Mesendoderm (in vitro differentiated cells): ENCODE results near the gene SDR9C7.

Experiments used
- DNase-seq: peaks from one replicate; pipeline ENCODE4 v3.0.0; 2013
- H2AK5ac ChIP-seq: 2 replicates; pipeline ENCODE4 v1.6.1; 2013; ENCODE audit warnings: low read length, inconsistent platforms
- H2BK120ac ChIP-seq: 2 replicates; pipeline ENCODE4 v1.6.1; 2013; ENCODE audit warnings: low read depth, mild to moderate bottlenecking, low read length, moderate library complexity, mixed read lengths
- H2BK15ac ChIP-seq: replicated peaks from 2 replicates; pipeline ENCODE4 v1.6.1; 2013; ENCODE audit warnings: low read depth, mild to moderate bottlenecking, moderate library complexity
- H2BK5ac ChIP-seq: 2 replicates; pipeline ENCODE4 v1.6.1; 2013; ENCODE audit warnings: low read length, inconsistent platforms
- H3K18ac ChIP-seq: 2 replicates; pipeline ENCODE4 v1.6.1; 2013; ENCODE audit warnings: mild to moderate bottlenecking, low read length, mixed read lengths
- H3K23ac ChIP-seq: one replicate; pipeline ENCODE4 v1.6.1; 2013; ENCODE audit warnings: low read length
- H3K27ac ChIP-seq: 2 replicates; pipeline ENCODE4 v1.5.1; 2013; ENCODE audit warnings: low read depth, mild to moderate bottlenecking, inconsistent platforms, low read length, moderate library complexity
- H3K27me3 ChIP-seq: 2 replicates; pipeline ENCODE4 v1.6.1; 2013; ENCODE audit warnings: low read length, control low read depth, mild to moderate bottlenecking, inconsistent platforms; ENCODE audit not compliant: insufficient read depth, poor library complexity
- H3K36me3 ChIP-seq: 2 replicates; pipeline ENCODE4 v1.6.1; 2013; ENCODE audit warnings: low read length, inconsistent platforms; ENCODE audit not compliant: control insufficient read depth, insufficient read depth
- H3K4ac ChIP-seq: one replicate; pipeline ENCODE4 v1.6.1; 2013; ENCODE audit warnings: low read depth, mild to moderate bottlenecking, low read length, moderate library complexity
- H3K4me1 ChIP-seq: 2 replicates; pipeline ENCODE4 v1.6.1; 2013; ENCODE audit warnings: low read depth, low read length, inconsistent platforms; ENCODE audit not compliant: control insufficient read depth
- H3K4me2 ChIP-seq: 2 replicates; pipeline ENCODE4 v1.6.1; 2013; ENCODE audit warnings: low read length
- H3K4me3 ChIP-seq: 2 replicates; pipeline ENCODE4 v1.5.1; 2013; ENCODE audit warnings: mild to moderate bottlenecking, low read length
- H3K56ac ChIP-seq: one replicate; pipeline ENCODE4 v1.6.1; 2013; ENCODE audit warnings: low read length
- H3K79me1 ChIP-seq: 2 replicates; pipeline ENCODE4 v1.6.1; 2013; ENCODE audit warnings: low read length, inconsistent platforms
- H3K79me2 ChIP-seq: 2 replicates; pipeline ENCODE4 v1.6.1; 2013; ENCODE audit warnings: mild to moderate bottlenecking, low read length; ENCODE audit not compliant: control insufficient read depth, insufficient read depth
- H3K9ac ChIP-seq: 2 replicates; pipeline ENCODE4 v1.6.1; 2013; ENCODE audit warnings: low read length, inconsistent platforms
- H4K5ac ChIP-seq: one replicate; pipeline ENCODE4 v1.6.1; 2013; ENCODE audit warnings: low read length
- H4K8ac ChIP-seq: one replicate; pipeline ENCODE4 v1.6.1; 2013; ENCODE audit warnings: low read depth, mild to moderate bottlenecking, control low read depth, low read length, moderate library complexity
- WGBS: extraction: QIAGEN DNeasy Blood & Tissue Kit; methylation state at CpG from one replicate; pipeline ENCODE4 v1.1.7; 2013; ENCODE audit warnings: low lambda C conversion rate, missing lambda C conversion rate; ENCODE audit not compliant: insufficient coverage; ENCODE audit errors: extremely low coverage; 5-methylcytosine and 5-hydroxymethylcytosine counted together

SDR9C7 gene

DNA sequence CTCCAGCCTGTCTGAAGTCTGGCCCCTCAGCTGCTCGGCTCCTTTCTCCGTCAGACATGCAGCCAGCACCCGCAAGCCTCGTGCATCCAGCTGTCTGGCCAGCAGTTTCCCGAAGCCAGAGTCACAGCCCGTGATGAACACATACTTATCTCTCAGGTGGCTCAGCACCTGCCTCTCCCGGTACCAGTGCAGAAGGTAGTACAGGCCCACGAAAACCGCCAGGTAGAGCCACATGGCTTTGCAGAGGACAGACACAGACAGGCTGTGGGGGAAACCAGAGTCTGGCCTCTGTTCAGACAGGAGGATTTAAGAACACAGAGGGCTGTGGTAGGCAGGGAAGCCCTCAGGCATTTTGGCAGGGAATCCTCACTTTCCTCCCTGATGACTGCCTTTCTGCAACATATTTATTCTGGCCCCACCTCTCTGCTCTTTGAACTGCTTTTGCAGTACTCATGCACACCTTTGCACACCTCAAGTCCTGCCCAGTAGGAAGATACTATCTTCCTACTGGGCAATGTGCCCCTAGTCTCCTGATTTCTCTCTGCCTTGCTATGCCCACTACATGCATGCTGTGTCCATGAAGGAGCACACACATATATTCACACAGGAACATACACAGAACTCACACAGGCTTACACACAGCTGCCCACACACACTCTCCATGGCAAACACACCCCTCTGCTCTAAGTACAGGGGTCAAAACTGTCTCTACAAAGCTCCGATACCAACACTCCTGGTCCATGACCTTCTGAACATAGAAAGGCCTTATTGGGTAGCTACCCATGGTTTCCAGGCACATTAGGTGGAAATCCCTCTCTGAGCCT lies 23.2 kb upstream of the SDR9C7 start, which contains the start of gene RDH16:
RDH16 (minus strand) TSS at position 380 of the 824 bp plus-strand sequence; CDS start at position 234, 146 bp downstream.
- Histone ChIP-seq H3K9ac (no peak within 1 kb of the TSS), H3K27me3 (no peaks in the 10 kb centered on the region), H3K36me3 (no peaks in the 10 kb centered on the region), H3K4me2 (no peak within 1 kb of the TSS), H4K5ac (no peak within 1 kb of the TSS), H2BK15ac (no peak within 1 kb of the TSS), H3K23ac (no peak within 1 kb of the TSS), H3K18ac (no peak within 1 kb of the TSS), H3K56ac (no peak within 1 kb of the TSS), H3K4me3 (no peak within 1 kb of the TSS), H3K4ac (no peak within 1 kb of the TSS), H2BK120ac (no peak within 1 kb of the TSS), H3K4me1 (no peaks in the 10 kb centered on the region), H3K79me2 (no peaks in the 10 kb centered on the region), H3K27ac (no peak within 1 kb of the TSS), H3K79me1 (no peaks in the 10 kb centered on the region), H2BK5ac (no peak within 1 kb of the TSS), H4K8ac (no peak within 1 kb of the TSS), H2AK5ac (no peak within 1 kb of the TSS)
- no CpG with 5 or more reads among the region's 10 CpGs for WGBS
- no peak for DNase-seq

DNA sequence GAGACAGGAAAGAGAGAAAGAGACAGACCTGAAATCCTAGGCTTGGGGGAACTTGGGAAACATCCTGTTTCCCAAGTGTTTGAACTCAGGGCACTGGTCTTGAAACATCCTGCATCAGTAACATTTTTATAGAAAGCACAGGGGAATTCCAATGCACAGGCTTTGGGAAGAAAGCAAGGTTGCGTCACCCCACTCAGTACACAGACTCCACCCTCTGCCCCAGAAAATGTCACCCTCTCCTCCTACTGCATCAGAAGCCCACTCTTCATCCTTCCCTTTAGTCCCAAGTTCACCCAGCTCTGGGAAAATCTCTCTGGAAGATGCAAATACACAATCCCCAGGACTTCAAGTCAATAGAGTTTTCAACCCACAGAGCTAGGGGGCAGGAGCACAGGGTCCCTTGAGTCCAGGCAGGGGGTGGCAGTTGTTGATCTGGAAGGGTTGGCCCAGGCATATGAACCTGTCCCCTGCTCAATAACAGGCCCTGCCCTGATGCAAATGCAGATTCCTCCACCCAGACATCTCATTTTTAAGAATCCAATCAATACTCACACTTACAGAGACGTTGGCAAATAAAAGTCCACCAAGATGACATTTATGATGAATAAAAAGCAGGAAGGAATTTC lies 21.5 kb upstream of the SDR9C7 start:
- H3K9ac ChIP-seq, result no peak overlapping the region
- H3K18ac ChIP-seq, result no peak overlapping the region
- no peak overlapping the region for H4K8ac ChIP-seq
- H3K4me1 ChIP-seq, result no peaks in the 10 kb centered on the region
- no peak overlapping the region for H3K56ac ChIP-seq
- H3K23ac ChIP-seq, result no peak overlapping the region
- no peak overlapping the region for H3K4me2 ChIP-seq
- no peak overlapping the region for H3K4ac ChIP-seq
- no peaks in the 10 kb centered on the region for H3K79me2 ChIP-seq
- H2AK5ac ChIP-seq, result no peak overlapping the region
- no peak overlapping the region for H3K27ac ChIP-seq
- no peaks in the 10 kb centered on the region for H3K79me1 ChIP-seq
- no peak overlapping the region for H3K4me3 ChIP-seq
- no peaks in the 10 kb centered on the region for H3K27me3 ChIP-seq
- H2BK15ac ChIP-seq, result no peak overlapping the region
- H2BK5ac ChIP-seq, result no peak overlapping the region
- H2BK120ac ChIP-seq, result no peak overlapping the region
- no CpG with 5 or more reads among the region's 2 CpGs for WGBS
- DNase-seq, result no peak
- H3K36me3 ChIP-seq, result no peaks in the 10 kb centered on the region
- no peak overlapping the region for H4K5ac ChIP-seq

DNA sequence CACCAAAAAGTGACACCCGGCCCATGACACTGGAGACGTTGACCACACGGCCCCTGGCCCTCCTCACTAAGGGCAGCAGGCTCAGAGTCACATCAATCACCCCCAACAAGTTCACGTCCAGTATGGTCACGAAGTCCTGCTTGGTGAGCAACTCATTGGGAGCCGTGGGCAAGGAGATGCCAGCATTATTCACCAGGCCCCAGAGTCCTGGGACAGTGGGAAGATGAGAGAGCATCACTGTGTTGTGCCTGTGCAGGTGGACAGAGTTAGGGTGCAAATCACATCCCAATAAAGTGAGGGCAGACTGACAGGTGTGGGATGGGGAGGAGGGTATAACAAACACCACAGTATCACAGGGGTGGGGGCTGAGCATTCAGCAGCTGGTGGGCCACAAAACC lies 20.7 kb upstream of the SDR9C7 start:
- no peak overlapping the region for H2AK5ac ChIP-seq
- no peak overlapping the region for H4K8ac ChIP-seq
- no peak overlapping the region for H3K4me3 ChIP-seq
- H3K36me3 ChIP-seq, result no peaks in the 10 kb centered on the region
- H3K18ac ChIP-seq, result no peak overlapping the region
- H3K4ac ChIP-seq, result no peak overlapping the region
- H3K27ac ChIP-seq, result no peak overlapping the region
- no peaks in the 10 kb centered on the region for H3K79me1 ChIP-seq
- H2BK120ac ChIP-seq, result no peak overlapping the region
- H2BK15ac ChIP-seq, result no peak overlapping the region
- H3K79me2 ChIP-seq, result no peaks in the 10 kb centered on the region
- no peaks in the 10 kb centered on the region for H3K4me1 ChIP-seq
- H4K5ac ChIP-seq, result no peak overlapping the region
- H3K9ac ChIP-seq, result no peak overlapping the region
- H3K27me3 ChIP-seq, result no peaks in the 10 kb centered on the region
- H2BK5ac ChIP-seq, result no peak overlapping the region
- no peak overlapping the region for H3K4me2 ChIP-seq
- no CpG with 5 or more reads among the region's 6 CpGs for WGBS
- H3K23ac ChIP-seq, result no peak overlapping the region
- no peak overlapping the region for H3K56ac ChIP-seq
- no peak for DNase-seq

DNA sequence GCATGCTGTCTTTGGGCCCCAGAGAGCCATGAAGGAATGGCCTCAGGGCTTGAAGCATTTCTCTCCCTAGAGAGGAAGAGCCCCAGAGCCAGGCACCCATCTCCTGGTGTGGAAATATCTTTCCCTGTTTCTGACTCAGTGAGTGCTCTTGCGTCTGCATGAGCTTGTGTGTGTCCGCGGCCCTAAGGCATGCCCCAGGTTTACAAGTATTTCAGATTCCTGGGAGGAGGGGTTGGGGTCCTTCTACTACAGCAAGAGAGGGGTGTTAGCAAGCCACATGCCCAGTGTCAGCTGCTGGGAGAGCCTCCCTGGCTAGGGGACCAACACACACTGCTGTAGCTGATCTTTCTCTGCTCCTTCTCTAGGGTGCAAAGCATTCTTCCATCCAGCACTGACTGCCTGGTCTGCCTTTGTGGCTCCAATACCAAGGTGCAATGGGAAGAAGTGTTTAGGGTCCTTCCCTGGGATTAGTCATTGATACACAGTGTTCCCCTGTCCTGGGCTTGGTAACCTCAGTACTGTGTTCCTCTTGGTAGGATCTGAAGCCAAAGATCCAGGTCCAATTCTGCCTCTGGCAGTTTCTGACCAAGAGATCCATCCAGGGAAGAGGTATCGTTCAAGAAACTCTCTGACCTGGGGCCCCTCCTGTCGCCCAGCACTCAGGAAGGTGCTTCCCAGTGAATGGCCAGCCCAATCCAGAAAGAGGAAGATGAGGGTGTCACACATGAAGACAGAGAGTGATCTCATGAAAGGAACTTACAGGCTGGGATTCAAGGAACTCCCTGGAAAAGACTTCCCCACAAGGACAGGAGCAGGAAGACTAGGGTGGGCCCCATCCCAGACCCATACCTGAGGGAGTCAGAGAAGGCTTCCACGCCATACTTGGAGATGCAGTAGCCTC lies 20.1 kb upstream of the SDR9C7 start:
- Histone ChIP-seq H3K4me1 (no peaks in the 10 kb centered on the region), H4K8ac (no peak overlapping the region), H3K27ac (no peak overlapping the region), H3K56ac (no peak overlapping the region), H2BK5ac (no peak overlapping the region), H2BK15ac (no peak overlapping the region), H3K27me3 (no peaks in the 10 kb centered on the region), H3K9ac (no peak overlapping the region), H3K4me3 (no peak overlapping the region), H3K79me2 (no peaks in the 10 kb centered on the region), H3K23ac (no peak overlapping the region), H3K79me1 (no peaks in the 10 kb centered on the region), H3K4ac (no peak overlapping the region), H2AK5ac (no peak overlapping the region), H3K36me3 (no peaks in the 10 kb centered on the region), H4K5ac (no peak overlapping the region), H3K18ac (no peak overlapping the region), H2BK120ac (no peak overlapping the region), H3K4me2 (no peak overlapping the region)
- DNase-seq, result no peak
- WGBS, result no CpG with 5 or more reads among the region's 6 CpGs

DNA sequence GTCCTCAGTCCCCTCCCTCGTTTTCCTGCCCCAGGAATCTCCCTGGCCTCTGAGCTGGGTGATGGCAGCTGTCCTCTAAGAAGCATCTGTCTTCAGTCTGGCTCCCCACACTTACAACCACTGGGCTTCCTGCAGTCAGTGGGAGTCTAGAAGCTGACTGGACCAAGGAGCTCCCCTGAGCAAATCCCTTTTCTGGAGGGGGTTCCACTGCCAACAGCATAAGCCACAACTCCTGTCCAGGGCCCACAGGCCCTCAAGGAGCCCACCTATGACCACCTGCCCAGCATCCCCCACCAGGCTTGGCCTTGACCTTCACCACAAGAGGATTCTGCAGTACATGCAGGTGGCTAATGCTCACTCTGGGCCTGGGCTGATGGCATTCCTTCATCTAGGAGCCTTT lies 19.1 kb upstream of the SDR9C7 start:
- Histone ChIP-seq H2BK5ac (no peak overlapping the region), H3K4me2 (no peak overlapping the region), H3K36me3 (no peaks in the 10 kb centered on the region), H3K79me1 (no peaks in the 10 kb centered on the region), H2BK15ac (no peak overlapping the region), H3K56ac (no peak overlapping the region), H3K27me3 (no peaks in the 10 kb centered on the region), H2AK5ac (no peak overlapping the region), H3K18ac (no peak overlapping the region), H3K79me2 (no peaks in the 10 kb centered on the region), H3K27ac (no peak overlapping the region), H3K23ac (no peak overlapping the region), H4K5ac (no peak overlapping the region), H3K9ac (no peak overlapping the region), H3K4ac (no peak overlapping the region), H3K4me3 (no peak overlapping the region), H3K4me1 (no peaks in the 10 kb centered on the region), H4K8ac (no peak overlapping the region), H2BK120ac (no peak overlapping the region)
- WGBS, result no CpG with 5 or more reads among the region's 1 CpG
- no peak for DNase-seq
